Measurements from ENCODE around the gene MALRD1. TPM values are rescaled to one million over a fixed set of nuclear protein-coding genes. Genes with fewer than 3 reads are reported as not detected.

The MALRD1 gene
- total and polyA plus RNA-seq, 2 donors (not counting 1 experiment from before 2014, with no cell fraction given), result 0.62 to 1.7 TPM

DNA sequence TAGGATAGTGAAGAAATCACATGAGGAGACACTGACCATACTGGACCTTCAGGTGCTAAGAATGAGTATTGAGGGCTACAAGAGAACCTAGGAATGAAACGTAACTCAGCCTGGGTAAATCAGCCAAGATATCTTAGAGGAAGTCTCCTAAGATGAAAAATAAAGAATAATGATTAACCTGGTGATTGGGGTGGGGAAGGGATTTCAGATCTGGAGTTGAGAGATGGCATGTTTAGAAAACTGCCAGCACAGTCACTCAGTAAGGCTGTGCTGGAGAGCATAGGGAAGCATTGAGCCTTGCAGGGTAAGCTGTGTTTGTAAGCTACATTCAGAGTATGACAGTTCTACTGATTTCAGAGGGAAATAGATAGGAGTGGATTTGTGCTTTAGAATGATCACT, 1.9 kb upstream of the MALRD1 start:
- Histone ChIP-seq H3K9me3 (ENCODE audit: control insufficient read depth, insufficient read depth, low read depth, low read length) (no peaks in the 10 kb centered on the region), H4K20me1 (ENCODE audit: control insufficient read depth, extremely low read depth, insufficient read depth, low read length) (no peaks in the 10 kb centered on the region), H3K9ac (ENCODE audit: insufficient read depth, low read length) (no peak overlapping the region), H3K4me2 (ENCODE audit: extremely low read depth, insufficient read depth, low read length) (no peak overlapping the region), H3K27ac (ENCODE audit: insufficient read depth, low read length) (no peak overlapping the region), H3K79me2 (ENCODE audit: control insufficient read depth, insufficient read depth, low read length) (no peaks in the 10 kb centered on the region), H3K4me1 (ENCODE audit: control insufficient read depth, extremely low read depth, insufficient read depth, low read length) (no peaks in the 10 kb centered on the region), H2AFZ (ENCODE audit: low read length) (no peak overlapping the region), H3K36me3 (ENCODE audit: control insufficient read depth, insufficient read depth, low read length) (no peaks in the 10 kb centered on the region), H3K4me3 (replicated peaks in 1 of 4; ENCODE audit: control extremely low read depth in 1 of 4, insufficient read depth in 1 of 4, low read depth in 3 of 4, low read length in 4 of 4) (no peak overlapping the region), H3K27me3 (ENCODE audit: control insufficient read depth, insufficient read depth, low read length) (no peaks in the 10 kb centered on the region)
- DNase-seq (ENCODE audit: low read depth in 2 of 2), result no peak
- TF ChIP-seq, protein P1, sequence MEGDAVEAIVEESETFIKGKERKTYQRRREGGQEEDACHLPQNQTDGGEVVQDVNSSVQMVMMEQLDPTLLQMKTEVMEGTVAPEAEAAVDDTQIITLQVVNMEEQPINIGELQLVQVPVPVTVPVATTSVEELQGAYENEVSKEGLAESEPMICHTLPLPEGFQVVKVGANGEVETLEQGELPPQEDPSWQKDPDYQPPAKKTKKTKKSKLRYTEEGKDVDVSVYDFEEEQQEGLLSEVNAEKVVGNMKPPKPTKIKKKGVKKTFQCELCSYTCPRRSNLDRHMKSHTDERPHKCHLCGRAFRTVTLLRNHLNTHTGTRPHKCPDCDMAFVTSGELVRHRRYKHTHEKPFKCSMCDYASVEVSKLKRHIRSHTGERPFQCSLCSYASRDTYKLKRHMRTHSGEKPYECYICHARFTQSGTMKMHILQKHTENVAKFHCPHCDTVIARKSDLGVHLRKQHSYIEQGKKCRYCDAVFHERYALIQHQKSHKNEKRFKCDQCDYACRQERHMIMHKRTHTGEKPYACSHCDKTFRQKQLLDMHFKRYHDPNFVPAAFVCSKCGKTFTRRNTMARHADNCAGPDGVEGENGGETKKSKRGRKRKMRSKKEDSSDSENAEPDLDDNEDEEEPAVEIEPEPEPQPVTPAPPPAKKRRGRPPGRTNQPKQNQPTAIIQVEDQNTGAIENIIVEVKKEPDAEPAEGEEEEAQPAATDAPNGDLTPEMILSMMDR (conservative IDR thresholded peaks at IDR 0.05 in 1 of 2, IDR thresholded peaks at IDR 0.05 in 1 of 2; ENCODE audit: low read depth in 1 of 2, low read length in 2 of 2), result no peak
- TF ChIP-seq EZH2 (IDR thresholded peaks at IDR 0.05; ENCODE audit: low read length, missing control alignments), result no peak

DNA sequence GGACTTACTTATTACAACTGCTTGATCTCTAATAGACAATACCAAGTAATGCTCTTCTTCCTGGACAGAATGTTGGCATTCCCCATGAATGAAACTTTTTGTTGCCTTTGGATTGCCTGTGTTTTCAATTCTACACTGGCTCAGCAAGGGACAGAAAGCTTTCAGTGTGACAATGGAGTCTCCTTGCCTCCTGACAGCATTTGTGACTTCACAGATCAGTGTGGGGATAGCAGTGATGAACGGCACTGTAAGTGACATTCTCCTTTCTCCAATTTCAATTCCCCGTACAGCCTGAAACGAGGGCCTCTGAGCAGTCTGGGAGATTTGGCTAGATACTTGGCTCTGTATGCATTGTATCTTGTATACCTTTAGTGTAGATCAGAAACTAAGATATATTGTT, 290 bp downstream of the MALRD1 start:
- no peaks in the 10 kb centered on the region for H3K36me3 ChIP-seq (ENCODE audit: control insufficient read depth, insufficient read depth, low read length)
- no peak overlapping the region for H3K4me2 ChIP-seq (ENCODE audit: extremely low read depth, insufficient read depth, low read length)
- H2AFZ ChIP-seq (ENCODE audit: low read length), result no peak overlapping the region
- no peaks in the 10 kb centered on the region for H4K20me1 ChIP-seq (ENCODE audit: control insufficient read depth, extremely low read depth, insufficient read depth, low read length)
- no peak for DNase-seq (ENCODE audit: low read depth in 2 of 2)
- no peak overlapping the region for H3K9ac ChIP-seq (ENCODE audit: insufficient read depth, low read length)
- H3K9me3 ChIP-seq (ENCODE audit: control insufficient read depth, insufficient read depth, low read depth, low read length), result no peaks in the 10 kb centered on the region
- no peaks in the 10 kb centered on the region for H3K4me1 ChIP-seq (ENCODE audit: control insufficient read depth, extremely low read depth, insufficient read depth, low read length)
- no peak overlapping the region for H3K4me3 ChIP-seq (replicated peaks in 1 of 4; ENCODE audit: control extremely low read depth in 1 of 4, insufficient read depth in 1 of 4, low read depth in 3 of 4, low read length in 4 of 4)
- no peaks in the 10 kb centered on the region for H3K79me2 ChIP-seq (ENCODE audit: control insufficient read depth, insufficient read depth, low read length)
- H3K27ac ChIP-seq (ENCODE audit: insufficient read depth, low read length), result no peak overlapping the region
- H3K27me3 ChIP-seq (ENCODE audit: control insufficient read depth, insufficient read depth, low read length), result no peaks in the 10 kb centered on the region
- TF ChIP-seq, protein P1 (conservative IDR thresholded peaks at IDR 0.05 in 1 of 2, IDR thresholded peaks at IDR 0.05 in 1 of 2; ENCODE audit: low read depth in 1 of 2, low read length in 2 of 2), result no peak
- TF ChIP-seq EZH2 (IDR thresholded peaks at IDR 0.05; ENCODE audit: low read length, missing control alignments), result no peak

DNA sequence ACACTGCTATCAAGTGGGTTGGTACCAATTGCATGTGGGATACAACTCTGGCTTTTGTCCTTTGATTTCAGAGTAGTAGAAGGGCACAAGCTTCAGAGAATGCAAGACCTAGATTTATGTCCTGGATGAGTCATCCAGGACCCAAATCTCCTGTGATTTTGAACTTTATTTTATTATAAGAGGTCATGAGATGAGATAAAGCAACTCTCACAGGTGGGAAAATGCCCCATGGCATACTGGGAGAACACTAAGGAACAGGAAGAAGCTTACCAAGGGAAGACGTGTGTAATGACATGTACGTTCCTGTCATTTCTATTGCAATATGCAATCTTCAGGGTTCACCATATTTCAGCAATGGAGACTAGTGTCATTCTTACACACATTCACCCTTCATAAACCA, 966 bp downstream of the MALRD1 start:
- H4K20me1 ChIP-seq (ENCODE audit: control insufficient read depth, extremely low read depth, insufficient read depth, low read length), result no peaks in the 10 kb centered on the region
- H3K27ac ChIP-seq (ENCODE audit: insufficient read depth, low read length), result no peak overlapping the region
- H3K36me3 ChIP-seq (ENCODE audit: control insufficient read depth, insufficient read depth, low read length), result no peaks in the 10 kb centered on the region
- H3K4me2 ChIP-seq (ENCODE audit: extremely low read depth, insufficient read depth, low read length), result no peak overlapping the region
- no peak overlapping the region for H3K4me3 ChIP-seq (replicated peaks in 1 of 4; ENCODE audit: control extremely low read depth in 1 of 4, insufficient read depth in 1 of 4, low read depth in 3 of 4, low read length in 4 of 4)
- H3K79me2 ChIP-seq (ENCODE audit: control insufficient read depth, insufficient read depth, low read length), result no peaks in the 10 kb centered on the region
- H3K9me3 ChIP-seq (ENCODE audit: control insufficient read depth, insufficient read depth, low read depth, low read length), result no peaks in the 10 kb centered on the region
- H3K27me3 ChIP-seq (ENCODE audit: control insufficient read depth, insufficient read depth, low read length), result no peaks in the 10 kb centered on the region
- no peak overlapping the region for H2AFZ ChIP-seq (ENCODE audit: low read length)
- no peak overlapping the region for H3K9ac ChIP-seq (ENCODE audit: insufficient read depth, low read length)
- TF ChIP-seq EZH2 (IDR thresholded peaks at IDR 0.05; ENCODE audit: low read length, missing control alignments), result no peak
- TF ChIP-seq, protein P1 (conservative IDR thresholded peaks at IDR 0.05 in 1 of 2, IDR thresholded peaks at IDR 0.05 in 1 of 2; ENCODE audit: low read depth in 1 of 2, low read length in 2 of 2), result no peak
- H3K4me1 ChIP-seq (ENCODE audit: control insufficient read depth, extremely low read depth, insufficient read depth, low read length), result no peaks in the 10 kb centered on the region
- DNase-seq (ENCODE audit: low read depth in 2 of 2), result no peak

All from fibroblast of lung (primary cell).